Left colon (tissue), 2 donors: ENCODE data around the gene CEP85. TPM values are rescaled to one million over a fixed set of nuclear protein-coding genes. Genes with fewer than 3 reads are reported as not detected.

ENCODE experiments used
- ATAC-seq: fragments of 200-7000 bp; cut with Tn5 transposase; one replicate; pipeline ENCODE4 v1.9.1; 2020; ENCODE audit warnings: mild to moderate bottlenecking, moderate library complexity
- DNase-seq, 2 donors: peaks; one replicate each; pipeline ENCODE4 v3.0.0-alpha.2; 2020
- intact Hi-C, 2 donors: fragments of 100-400 bp; cut with DNase I in 1 of 2; cut with micrococcal nuclease in 1 of 2; formaldehyde crosslinking; loops; one replicate each; pipeline versions ENCODE4 v1.11.2 to v1.14.0; 2022; cut with DNase I, micrococcal nuclease
- total RNA-seq, 2 donors: library from RNA; stranded (reverse); fragmentation: NEBNext Ultra II Directional; extraction: Animal tissue kit (Norgen Biotek cat#: 25700); gene quantifications; one replicate each; pipeline ENCODE4 v1.2.1, GENCODE V29; 2021
- donor health status: DM: no; HTN: no; CAD: no.
- donor health status: DM: yes; HTN: yes; CAD: no.

The CEP85 gene
- total RNA-seq, 2 donors from 2014 or later, result 11.4 to 16.7 TPM

DNA sequence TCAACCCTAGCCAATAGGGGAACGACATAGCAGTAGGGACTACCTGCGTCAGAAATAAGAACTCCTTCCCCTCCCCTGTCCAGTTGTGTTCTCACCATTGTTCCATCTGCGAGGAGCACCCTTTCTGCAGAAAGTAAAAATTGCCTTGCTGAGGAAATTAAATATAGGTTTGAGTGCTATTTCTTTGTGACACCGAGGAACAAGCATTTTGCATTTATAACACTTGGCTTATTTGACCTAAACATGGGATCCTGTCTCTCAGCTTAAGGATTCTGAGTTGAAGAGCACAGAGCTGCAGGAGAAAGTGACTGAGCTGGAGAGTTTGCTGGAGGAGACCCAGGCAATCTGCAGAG is 35.2 kb downstream of the CEP85 start:
- intact Hi-C loops, result no loop called here
- no peak for ATAC-seq
- DNase-seq, result no peak

DNA sequence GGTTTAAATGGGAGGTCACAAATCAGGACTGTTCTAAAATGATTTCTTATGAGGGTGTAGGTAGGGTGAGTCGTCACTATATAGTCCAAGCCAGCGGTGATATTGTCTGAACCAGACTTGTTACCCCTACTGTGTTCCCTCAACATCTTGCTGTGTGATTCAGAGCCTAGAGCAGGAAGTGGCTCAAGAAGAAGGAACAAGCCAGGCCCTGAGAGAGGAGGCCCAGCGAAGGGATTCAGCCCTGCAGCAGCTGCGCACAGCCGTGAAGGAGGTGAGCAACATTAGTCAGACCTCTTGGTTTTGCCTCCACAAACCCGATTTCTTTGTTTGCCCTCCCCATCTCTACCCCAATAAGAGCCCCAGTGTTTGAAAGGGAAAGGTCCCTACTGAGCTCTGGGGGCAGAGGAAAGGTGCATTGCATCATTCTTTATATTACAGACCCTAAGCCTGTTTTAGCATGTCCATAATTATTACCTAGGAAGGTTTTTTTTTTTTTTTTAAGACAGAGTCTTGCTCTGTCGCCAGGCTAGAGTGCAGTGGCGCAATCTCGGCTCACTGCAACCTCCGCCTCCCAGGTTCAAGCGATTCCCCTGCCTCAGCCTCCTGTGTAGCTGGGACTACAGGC is 40.9 kb downstream of the CEP85 start:
- intact Hi-C loops, result loop anchor here (2.0 to 10.0 kb wide), 2 partner anchors 48 to 50 kb away; no protein-coding TSS in a partner anchor
- ATAC-seq, result no peak
- DNase-seq, result peak in 1 of 2 donors; percentile 34

DNA sequence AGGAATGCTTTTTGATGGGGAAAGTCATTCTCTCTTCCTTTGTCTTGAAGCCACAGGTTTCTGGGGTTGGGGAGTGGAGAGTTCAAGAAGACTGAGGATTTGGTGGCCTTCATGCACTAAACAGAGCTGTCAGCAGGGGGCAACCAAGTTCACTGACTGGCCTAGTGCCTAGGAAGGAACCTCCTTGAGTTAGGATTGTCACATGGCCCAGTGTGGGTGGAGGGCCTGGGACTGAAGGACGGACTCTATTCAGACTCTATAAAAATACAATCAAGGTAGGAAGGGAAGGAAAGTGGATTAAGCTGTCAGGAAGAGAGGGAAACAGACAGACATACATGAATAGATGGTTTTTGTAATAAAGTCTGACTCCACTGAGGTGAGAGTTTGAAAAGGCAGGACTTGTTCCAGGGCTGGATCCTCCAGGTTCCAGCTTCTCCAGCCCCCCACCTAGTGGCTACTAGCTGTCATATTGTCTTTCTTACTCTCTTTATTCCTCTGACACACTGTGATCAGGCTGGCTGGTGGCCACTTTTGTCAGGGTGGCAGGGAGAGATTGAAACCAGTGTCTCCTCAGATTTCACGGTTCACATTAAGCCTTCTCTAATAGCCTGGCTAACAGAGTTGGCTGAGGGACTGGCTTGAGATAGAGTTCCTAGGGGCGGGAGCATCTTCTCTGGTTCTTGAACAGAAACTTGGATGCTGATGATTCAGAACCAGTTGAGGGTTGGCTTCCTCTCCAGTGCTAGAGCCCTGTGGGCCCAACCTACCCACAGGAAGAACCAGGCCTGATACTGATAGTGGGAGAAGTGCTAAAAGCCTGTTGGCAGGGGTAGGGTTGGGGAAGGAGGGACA is 41.8 kb downstream of the CEP85 start:
- ATAC-seq, result peak; percentile 47
- DNase-seq, result peak; percentile 90 to 91
- intact Hi-C loops, result loop anchor here (2.0 to 10.0 kb wide), 2 partner anchors 47 to 49 kb away; no protein-coding TSS in a partner anchor

DNA sequence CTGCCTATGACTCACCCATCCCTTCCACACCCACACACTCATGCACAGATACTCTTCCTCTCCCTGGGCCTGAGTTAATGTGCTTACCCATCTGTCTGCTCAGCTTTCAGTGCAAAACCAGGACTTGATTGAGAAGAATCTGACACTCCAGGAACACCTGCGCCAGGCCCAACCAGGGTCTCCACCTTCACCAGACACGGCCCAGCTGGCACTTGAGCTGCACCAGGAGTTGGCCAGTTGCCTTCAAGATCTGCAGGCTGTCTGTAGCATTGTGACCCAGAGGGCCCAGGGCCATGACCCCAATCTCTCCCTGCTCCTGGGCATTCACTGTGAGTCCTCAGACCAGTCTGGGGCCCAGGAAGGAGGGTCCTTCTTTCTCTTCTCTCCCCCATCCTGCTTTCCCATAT is 42.4 kb downstream of the CEP85 start:
- ATAC-seq, result peak; percentile 48
- intact Hi-C loops, result loop anchor here in 1 of 2 donors (10.0 kb wide), 1 partner anchor 48 kb away; no protein-coding TSS in a partner anchor
- peak in 1 of 2 donors; percentile 59 for DNase-seq

DNA sequence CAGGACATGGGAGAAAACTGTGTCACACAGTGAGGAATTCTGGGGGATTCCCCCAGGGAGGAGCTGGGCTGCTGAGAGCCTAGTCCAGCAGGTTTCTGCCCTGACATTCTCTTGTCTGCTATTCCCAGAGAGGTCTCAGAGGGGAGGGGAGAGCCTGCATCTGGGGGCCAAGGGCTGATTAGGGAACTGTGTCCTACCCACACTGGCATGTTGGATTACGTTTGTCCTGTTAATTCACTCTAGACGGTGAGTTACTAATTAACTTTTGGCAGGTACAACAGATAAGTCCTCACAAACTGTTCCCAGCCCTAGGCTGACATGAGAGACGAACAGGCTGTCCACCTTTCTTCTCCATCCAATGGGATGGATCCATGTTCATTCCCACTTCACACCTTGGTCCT is 43.3 kb downstream of the CEP85 start:
- intact Hi-C loops, result loop anchor here in 1 of 2 donors (10.0 kb wide), 1 partner anchor 48 kb away; no protein-coding TSS in a partner anchor
- peak; percentile 41 for ATAC-seq
- DNase-seq, result peak; percentile 39 to 58

DNA sequence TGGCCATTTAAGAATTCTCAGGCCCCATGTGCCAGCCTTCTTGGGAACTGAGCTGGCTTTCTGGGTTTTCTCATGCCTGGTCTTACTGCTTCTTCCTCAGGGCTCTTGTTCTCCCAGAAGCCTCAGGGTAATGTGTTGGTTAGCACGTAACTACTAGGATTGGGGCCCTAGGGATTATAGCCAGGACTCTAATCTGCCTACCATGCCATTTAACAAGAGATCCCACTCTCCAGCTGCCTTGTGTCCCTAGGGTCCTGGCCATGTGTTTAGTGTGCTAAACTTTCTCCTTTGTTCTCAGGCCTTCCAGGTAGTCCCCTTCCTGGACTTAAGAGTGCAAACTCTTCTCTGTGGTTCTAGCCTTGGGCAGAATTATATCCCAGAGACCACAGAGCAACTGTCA is 43.7 kb downstream of the CEP85 start:
- DNase-seq (no peak), ATAC-seq (no peak)
- intact Hi-C loops, result loop anchor here in 1 of 2 donors (10.0 kb wide), 1 partner anchor 47 kb away; no protein-coding TSS in a partner anchor

DNA sequence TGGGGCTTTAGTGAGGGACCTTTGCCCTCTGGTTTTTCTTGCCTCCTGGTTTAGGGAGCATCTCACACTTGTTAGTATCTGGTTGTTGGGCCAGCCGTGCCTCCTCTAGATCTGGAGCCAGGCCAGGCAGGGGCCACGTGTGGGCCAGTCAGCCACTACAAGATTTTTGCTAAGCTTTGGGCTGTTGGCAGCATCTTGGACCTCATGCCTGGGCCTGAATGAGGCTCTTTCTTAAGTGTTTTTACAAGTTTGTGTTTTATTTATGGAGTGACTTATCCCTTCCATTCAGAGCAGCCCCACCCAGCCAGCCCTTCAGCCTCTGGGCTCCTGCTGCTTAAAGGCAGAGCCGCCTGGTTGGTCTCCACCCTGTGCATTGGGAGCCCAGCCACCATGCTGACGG is 44.3 kb downstream of the CEP85 start:
- peak; percentile 88 to 94 for DNase-seq
- peak; percentile 57 for ATAC-seq
- intact Hi-C loops, result loop anchor here in 1 of 2 donors (10.0 kb wide), 1 partner anchor 46 kb away; no protein-coding TSS in a partner anchor

DNA sequence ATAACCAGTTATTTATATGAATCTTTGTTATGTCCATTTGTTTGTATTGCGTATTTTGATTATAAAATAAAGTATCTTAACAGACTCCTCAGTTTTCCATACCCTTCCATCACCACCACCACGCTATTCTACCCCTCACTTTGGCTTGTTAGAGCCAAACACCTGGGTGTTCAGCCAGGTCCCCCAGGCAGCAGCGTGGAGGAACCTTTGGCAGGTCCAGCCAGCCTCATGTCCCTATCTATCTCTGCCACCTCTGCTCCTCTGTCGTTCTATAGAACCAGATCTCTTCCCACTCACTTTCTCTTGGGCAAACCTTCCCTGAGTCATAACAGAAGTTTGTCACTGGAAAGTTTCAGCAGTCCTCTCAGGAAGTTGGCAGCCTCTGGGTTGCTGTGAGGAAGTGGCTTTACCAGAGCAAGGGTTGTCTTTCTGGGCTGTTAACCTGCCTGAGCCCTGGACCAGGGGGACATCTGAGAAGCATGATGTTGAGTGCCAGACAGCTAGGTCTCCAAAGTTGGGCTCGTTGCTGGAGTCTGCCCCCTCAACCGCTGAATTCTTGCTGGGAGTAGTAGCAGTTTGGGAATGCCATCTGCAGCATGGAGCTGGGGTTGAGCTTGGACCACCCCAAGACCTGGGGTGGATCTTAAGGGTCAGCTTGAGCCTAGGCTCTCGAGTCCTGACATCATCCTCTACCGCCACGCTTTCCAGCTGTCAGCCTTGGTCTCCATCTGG is 44.9 kb downstream of the CEP85 start:
- peak; percentile 28 for ATAC-seq
- intact Hi-C loops, result loop anchor here in 1 of 2 donors (10.0 kb wide), 1 partner anchor 46 kb away; no protein-coding TSS in a partner anchor
- peak; percentile 70 to 71 for DNase-seq

DNA sequence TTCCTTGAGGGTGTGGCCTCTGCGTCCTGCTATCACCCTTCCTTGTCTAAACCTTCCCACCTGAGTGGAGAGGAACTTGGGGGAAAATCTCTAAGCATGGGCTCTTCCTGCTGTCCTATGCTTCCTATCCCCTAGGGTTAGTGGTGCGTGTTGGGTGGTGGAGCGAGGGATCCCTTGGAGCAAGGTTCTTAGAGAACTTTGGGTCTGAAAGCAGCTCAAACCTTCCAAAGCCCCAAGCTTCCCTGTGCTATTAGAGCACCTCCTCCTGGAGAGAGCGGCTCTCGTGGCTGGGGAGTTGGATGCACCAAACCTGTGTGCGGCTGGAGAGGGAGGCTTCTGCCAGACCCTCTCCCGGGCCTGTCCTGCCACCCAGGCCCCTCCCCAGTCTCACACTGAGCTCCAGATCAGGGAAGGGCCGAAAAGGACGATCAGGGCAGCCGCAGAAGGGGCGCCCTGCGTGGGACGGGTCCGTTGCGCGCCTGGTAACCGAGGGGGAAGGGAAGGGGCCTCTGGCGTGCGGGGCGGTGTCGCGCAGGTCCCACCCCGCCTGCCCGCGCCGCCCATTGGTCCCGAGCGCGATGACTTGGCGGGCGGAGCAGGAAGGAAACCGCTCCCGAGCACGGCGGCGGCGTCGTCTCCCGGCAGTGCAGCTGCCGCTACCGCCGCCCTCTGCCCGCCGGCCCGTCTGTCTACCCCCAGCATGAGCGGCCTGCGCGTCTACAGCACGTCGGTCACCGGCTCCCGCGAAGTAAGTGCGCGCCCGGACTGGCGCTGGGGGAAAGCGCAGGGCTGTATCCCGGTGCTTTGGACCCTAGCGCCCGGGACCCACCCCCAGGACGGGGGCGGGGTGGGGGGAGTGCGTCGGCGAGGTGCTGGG is 45.7 kb downstream of the CEP85 start, which contains the start of gene SH3BGRL3:
Gene SH3BGRL3, plus strand, starts transcription at position 631 of the 877 bp plus-strand sequence. Its CDS starts 70 bp downstream, at position 701.
- intact Hi-C loops, result loop anchor here in 1 of 2 donors (10.0 kb wide), 1 partner anchor 45 kb away; no protein-coding TSS in a partner anchor
- ATAC-seq, result peak; percentile 63
- DNase-seq, result peak; percentile 89 to 93

DNA sequence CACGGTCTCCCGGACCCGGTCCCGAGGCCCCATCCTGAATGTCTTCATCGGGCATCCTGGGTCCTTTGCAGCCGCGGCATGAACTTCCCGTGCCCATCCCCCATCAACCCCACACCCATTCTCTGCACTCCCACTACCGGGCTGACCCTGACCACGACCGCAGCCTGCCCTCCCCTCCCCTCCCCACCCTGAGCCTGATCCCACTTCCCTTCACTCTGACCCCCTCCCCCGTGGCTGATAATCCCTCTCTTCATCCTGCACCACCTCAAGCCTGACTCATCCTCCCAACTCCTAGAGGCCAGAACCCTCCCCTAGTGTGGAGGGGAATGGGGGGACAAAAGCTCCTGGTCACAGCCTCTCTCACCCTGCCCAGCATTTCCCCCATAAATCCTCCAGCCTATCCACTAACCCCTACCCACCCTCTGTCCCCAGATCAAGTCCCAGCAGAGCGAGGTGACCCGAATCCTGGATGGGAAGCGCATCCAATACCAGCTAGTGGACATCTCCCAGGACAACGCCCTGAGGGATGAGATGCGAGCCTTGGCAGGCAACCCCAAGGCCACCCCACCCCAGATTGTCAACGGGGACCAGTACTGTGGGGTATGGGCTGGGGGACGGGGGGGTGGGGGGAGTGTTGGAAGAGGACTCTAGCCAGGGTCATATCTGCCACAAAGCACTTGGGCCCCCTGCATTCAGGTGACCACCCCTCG is 46.5 kb downstream of the CEP85 start:
- peak; percentile 61 to 66 for DNase-seq
- no peak for ATAC-seq
- intact Hi-C loops, result no loop called here

DNA sequence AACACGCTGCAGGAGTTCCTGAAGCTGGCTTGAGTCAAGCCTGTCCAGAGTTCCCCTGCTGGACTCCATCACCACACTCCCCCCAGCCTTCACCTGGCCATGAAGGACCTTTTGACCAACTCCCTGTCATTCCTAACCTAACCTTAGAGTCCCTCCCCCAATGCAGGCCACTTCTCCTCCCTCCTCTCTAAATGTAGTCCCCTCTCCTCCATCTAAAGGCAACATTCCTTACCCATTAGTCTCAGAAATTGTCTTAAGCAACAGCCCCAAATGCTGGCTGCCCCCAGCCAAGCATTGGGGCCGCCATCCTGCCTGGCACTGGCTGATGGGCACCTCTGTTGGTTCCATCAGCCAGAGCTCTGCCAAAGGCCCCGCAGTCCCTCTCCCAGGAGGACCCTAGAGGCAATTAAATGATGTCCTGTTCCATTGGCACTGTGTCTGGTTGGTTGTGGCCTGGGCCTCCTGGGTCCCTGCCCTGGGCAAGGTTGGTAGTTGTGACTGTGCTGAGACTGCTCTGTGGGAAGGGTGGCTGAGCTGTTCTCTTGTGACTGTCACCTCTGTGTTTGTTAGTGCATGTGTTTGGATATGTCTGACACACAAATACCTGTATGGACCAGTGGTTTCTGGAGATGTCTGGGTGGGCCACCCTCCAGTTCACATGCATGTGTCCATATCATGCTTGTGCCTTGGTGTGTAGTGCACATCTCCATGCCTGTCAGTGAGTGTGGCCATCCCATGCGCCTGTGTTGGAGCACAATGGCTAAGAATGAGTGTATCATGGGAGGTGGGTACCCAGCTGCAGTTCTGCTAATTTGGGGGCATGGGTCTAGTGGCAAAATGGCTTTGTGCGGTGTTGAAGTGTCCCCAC is 47.3 kb downstream of the CEP85 start:
- ATAC-seq (no peak), DNase-seq (no peak)
- intact Hi-C loops, result no loop called here

DNA sequence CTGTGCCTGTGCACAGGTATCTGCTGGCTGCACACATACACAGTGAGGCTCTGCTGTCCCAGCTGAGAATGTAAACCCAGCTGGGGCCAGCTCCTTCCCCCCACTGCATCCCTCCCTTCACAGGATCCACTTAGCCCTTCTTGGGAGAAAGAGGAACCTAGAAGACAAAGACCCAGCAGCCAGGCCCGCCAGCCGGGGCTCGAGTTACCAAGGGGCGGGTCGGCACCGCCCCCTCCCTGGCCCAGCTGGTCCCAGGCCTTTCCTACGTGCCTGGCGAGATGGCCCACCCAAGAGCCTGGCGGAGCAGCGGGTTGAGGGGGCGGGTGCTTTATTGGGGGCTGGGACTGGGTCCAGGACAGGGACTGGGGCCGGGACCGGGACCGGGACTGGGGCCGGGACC is 48.0 kb downstream of the CEP85 start:
- ATAC-seq (no peak), DNase-seq (peak in 1 of 2 donors; percentile 46)
- intact Hi-C loops, result no loop called here

DNA sequence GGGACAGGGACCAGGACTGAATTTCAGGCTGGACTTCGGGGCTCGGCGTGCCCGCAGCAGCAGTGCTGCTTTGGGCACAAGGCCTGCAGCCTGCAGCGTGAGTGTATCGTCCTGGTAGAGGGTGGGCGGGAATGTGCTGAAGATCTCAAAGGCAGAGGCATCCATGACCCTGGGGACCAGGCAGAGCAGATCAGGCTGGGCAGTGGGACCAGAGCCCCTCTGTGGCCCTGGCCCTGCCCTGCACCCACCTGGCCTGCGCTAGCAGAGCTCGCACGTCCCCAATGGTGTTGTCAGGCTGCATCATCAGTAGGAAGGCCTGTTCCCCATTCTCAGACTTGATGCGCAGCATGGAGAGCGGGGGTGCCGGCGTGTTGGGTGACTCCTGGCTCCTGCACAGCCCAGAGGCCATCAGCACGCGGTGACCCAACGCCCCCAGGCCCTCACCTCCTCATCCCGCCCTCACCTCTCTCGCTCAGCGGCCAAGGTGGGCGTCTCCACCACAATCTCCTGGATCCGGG is 48.5 kb downstream of the CEP85 start:
- DNase-seq (no peak), ATAC-seq (no peak)
- intact Hi-C loops, result no loop called here

DNA sequence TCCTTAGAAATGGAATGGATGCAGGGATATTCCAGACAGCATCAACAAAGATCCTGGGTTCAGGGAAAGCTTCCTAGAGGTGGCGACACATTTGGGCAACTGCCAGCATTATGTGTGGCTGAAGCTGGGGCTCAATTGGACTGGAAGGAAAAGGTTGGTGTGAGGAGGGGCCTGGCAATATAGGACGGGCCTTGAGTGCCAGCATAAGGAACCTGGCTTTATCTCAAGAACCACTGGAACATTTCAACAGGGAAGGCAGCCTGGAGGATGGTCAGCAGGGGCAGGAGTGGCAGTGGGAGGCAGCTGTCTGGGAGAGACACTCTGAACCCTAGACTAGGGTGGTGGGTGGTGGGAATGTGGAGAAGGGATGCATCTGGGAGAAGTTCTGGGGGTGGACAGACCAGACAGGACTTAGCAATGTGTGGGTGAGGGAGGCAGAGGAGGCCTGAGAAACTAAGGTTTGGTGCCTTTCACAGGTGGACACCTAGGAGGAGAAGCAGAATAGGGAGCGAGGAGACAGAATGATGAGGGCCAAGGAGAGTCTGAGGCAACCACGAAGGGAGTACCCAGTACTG is 49.4 kb downstream of the CEP85 start:
- DNase-seq (no peak), ATAC-seq (no peak)
- intact Hi-C loops, result no loop called here

DNA sequence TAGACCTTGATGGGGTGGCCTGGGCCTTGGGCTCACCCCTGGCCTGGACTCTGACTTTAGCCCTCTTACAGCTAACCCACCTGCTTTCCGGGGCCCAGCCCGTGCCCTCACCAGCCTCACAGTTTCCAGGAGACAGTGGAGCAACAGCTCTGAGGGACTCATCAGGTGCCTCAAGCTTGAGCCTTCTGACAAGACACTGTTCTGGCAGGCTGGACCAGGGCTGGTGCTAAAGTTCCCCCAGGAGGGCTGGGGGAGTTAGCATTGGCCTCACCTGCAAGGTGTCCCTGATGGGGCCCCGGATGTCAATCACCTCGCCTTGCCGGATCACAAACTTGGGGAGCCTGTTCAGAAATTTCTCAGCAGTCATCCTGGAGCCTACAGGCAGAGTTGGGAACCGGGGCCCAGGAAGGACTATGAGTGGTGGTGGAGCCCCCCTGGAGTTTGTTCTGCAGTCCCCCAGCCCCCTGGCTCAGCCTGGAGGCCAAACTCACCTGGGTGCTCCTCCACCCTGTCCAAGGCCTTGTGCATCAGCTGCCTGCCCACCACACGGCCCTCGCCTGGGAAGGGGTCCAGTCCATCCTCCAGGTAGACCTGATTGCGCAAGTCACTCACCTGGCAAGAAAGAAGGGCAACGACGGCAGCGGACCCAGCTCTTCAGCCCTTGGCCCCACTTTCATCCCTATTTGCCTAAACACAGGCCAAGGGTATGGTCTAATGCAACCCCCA is 50.0 kb downstream of the CEP85 start:
- intact Hi-C loops, result no loop called here
- no peak for ATAC-seq
- DNase-seq, result no peak
